ENCODE data around the gene PRADC1.

- no peak for TF ChIP-seq POLR2A (IDR thresholded peaks at IDR 0.05)
- TF ChIP-seq CTCF (IDR thresholded peaks at IDR 0.05): no peak
Observed at GRCh38 chr2:73258913-73259215, 25.8 kb upstream of the PRADC1 start.
